Effector CD4-positive, alpha-beta T cell (primary cell): ENCODE results near the gene GATAD2A.

Experiments
- DNase-seq: peaks from one replicate; pipeline ENCODE4 v3.0.0-alpha.2; 2020

GATAD2A gene

DNA sequence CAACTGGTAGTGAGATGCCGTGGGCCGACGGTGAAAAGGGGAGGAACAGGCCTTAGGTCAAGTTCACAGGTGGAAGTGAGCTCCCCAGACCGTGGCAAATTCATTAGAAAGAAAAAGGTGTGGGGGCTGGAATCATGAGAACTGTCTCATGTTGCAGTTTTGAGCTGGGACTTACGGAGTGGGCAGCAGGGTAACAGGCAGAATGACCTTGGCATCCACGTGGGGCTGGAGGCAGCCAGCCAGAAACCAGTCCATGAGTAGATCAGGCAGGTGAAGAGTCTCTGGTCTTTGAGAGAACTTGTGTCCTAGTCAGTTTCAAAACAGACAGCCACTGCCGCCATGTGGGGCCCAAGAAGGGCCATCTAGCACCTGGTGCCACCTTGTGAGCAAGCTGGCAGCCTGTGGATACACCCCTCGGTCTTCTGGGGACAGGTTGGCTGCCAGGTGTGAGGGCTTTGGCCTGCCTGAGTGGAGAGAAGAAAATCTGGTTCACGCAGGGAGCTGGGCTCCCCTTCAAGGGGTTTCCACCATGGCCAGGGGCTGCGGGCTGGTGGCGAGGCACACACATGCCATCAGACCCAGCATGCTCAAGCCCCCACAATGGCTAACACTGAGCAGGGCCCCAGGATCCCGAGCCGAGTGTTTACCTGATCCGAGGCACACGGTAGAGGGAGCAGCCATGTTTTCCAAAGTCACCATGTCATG lies 86.0 kb downstream of the GATAD2A start:
- no peak for DNase-seq

GRCh38 chr19:19492026-19492610 lies 86.6 kb downstream of the GATAD2A start:
- no peak for DNase-seq

GRCh38 chr19:19493841-19494546 lies 88.5 kb downstream of the GATAD2A start:
- DNase-seq: no peak

GRCh38 chr19:19495614-19496603 lies 90.4 kb downstream of the GATAD2A start:
- DNase-seq: no peak

GRCh38 chr19:19498255-19498991 lies 92.9 kb downstream of the GATAD2A start:
- no peak for DNase-seq

- no peak for DNase-seq
Observed at GRCh38 chr19:19499272-19499995, 94.0 kb downstream of the GATAD2A start.

GRCh38 chr19:19500975-19501644 lies 95.6 kb downstream of the GATAD2A start:
- DNase-seq: no peak

DNA sequence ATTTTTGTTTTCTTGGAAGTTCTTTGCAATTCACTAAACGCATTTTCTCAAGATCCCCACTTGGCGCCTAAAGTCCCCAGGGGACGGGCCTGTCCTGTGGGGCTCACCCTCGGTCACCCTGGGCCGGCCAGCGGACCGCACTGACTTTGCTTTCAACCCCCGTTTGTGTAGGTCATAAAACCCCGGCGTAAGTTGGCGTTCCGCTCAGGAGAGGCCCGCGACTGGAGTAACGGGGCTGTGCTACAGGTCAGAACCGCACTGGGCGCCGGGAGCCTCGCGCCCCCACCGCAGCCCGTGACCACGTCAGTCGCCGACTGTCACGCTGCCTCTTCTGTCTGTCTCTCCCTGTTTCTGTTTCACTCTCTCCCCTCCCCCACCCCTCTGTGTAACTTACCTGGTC lies 96.3 kb downstream of the GATAD2A start:
- no peak for DNase-seq

- DNase-seq: no peak
Observed at GRCh38 chr19:19502281-19502680, 96.8 kb downstream of the GATAD2A start.

DNA sequence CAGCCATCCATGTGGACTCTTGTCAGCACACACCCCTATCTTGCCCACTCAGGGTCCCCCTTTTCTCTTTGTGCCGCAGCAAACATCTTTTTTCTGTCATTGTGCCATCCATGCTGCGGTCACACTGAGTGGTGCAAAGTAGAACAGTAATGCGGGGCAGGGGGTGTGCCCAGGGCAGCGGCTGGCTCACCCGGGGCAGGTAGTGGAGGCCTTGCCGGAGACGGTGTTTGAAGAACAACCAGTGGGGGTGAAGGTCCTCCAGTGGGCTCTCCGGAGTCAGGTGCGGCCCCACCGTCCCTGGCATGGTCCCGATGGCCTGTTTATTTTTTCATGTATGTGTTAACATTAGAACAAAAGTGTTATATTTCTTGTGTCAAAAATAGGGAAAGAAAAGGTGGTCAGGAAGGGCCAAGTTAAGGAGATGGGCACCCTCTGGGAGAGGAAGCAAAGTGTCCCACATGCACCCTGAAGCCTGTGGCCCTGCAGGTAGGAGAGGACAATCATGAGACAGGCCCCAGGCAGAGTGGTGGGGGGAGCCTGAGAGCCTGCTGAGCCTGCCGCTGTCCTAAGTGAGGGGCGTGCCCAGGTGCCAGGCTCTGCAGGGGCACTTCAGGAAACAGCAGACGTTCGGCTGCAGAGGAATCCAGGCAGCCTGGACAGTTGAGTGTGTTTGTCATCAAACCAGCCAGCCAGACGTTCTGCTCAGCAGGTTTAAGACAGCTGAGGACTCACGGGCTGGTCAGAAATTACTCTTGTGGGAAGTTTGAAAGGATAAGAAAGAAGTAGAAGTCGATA lies 97.5 kb downstream of the GATAD2A start:
- DNase-seq: no peak

- DNase-seq: no peak
Observed at GRCh38 chr19:19504754-19505668, 99.5 kb downstream of the GATAD2A start.

DNA sequence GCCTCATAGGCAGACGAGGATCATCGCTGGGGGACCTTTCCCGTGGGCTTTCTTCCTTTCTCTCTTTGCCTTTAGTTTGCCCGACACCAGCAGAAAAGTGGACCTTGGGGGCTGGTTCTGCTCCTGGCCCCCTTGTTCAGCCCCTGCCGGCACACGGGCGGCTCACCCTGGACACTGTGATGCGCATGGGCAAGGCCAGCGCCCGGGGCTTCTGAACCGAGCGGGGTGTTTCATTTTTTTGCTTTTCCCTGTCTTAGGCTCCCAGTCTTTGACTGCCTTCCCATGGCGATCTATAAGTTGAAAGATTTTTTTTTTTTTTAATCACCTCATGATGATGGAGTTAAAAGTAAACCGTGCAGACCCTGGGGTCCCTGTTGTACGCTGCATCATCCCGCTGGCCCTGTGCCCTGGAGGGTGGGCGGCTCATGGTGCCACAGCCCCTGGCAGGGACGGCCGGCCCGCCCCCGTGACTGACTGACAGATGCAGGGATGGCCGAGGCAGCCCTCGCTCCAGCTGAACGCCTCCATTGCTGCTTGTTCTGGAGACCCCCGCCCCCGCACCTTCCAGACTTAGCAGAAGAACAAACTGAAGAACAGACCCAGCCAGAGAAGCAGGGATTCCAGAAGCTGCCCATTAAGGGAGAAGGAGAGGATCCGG lies 100.3 kb downstream of the GATAD2A start:
- no peak for DNase-seq

DNA sequence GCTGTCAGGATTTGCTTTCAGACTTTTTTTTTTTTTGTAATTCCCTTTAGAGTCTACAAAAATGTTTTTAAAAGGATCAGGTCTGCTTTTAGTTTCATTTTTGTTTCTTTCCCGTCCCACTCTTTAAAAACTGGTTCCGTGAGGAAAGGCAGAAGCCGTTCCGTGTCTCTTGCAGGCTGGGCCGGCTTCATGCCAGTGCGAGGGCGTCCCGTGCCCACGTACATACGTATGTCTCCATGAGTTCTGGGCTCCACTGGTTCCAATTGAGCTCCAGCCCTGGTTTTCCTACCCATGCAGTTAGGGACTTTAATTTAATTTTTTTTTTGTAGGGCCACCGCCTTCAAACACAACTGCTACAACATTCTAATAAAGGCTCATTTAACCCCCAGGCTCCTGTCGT lies 101.1 kb downstream of the GATAD2A start:
- no peak for DNase-seq

DNA sequence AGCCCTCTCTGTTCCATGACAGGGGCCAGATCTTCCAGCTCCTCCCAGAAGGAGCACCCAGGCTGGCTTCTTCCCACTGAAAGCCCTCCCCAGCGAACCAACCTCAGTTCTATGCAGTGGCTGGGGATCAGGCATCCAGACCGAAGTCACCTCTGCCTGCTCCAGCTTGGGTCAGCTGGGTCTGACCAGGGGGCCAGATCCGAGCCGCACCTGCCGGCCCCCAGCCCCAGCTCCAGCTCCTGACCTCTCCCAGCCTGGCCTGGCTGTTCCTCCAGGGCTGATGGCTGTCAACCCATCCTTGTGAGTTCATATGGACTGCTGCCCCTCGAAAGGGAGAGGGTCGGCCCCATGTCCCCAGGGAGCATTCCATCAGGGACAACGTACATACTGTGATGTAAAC lies 101.9 kb downstream of the GATAD2A start:
- DNase-seq: no peak

DNA sequence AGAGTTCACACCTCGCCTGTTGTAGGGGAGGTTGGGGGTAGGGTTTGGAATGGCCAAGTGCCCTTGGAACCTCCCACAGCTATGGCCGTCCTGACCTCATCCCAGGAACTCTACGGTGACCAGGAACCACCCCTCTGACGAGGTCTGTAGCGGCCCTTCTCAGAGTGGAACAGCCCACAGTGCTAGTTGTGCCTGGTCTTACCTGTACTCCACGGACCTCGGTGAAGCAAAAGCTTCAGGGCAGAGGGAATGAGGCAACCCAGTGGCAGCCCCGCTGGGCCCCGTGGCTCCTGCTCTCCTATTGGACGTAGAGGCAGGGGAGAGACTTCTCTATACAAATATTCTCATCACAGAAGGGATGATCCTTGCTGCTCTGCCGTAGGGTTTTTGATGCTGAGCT lies 102.7 kb downstream of the GATAD2A start:
- DNase-seq: no peak

GRCh38 chr19:19510432-19510831 lies 105.0 kb downstream of the GATAD2A start:
- no peak for DNase-seq

- DNase-seq: no peak
Observed at GRCh38 chr19:19513682-19514081, 108.2 kb downstream of the GATAD2A start.

DNA sequence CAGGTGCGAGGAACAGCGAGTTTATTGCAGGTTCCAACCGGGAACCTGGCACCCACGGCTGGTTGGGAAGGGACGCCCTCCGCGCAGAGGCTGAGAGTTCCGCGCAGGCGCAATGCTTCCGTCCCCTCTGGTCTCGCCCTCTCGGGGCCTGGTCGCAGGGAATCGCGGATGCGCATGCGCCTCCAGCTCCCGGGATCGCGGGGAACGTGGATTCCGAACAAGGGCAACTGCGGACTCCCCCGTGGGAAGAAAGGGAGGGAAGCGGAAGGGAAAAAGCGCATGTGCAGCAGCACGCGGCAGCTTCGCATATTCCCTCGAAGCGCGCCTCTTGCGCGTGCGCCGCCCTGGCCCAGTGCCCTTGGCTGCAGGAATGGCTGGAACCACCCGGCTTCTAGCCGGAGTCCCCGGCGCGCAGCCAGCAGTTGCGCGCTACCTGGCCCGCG lies 108.8 kb downstream of the GATAD2A start:
- no peak for DNase-seq
